Nephron progenitor cell (in vitro differentiated cells): ENCODE data around the gene COA7.

Source experiments
- DNase-seq: peaks from one replicate; pipeline ENCODE4 v3.0.0; 2021
- H3K27ac Mint-ChIP-seq: 2 replicates; pipeline ENCODE4 v1.8.0; 2021; ENCODE audit warnings: mild to moderate bottlenecking, moderate library complexity, mixed read lengths
- H3K27me3 Mint-ChIP-seq: 2 replicates; pipeline ENCODE4 v1.8.0; 2021; ENCODE audit warnings: mild to moderate bottlenecking, low read depth, mixed read lengths; ENCODE audit not compliant: poor library complexity
- H3K36me3 Mint-ChIP-seq: 2 replicates; pipeline ENCODE4 v1.8.0; 2021; ENCODE audit warnings: low read depth, mixed read lengths
- H3K4me1 Mint-ChIP-seq: 2 replicates; pipeline ENCODE4 v1.8.0; 2021; ENCODE audit warnings: mixed read lengths
- H3K4me3 Mint-ChIP-seq: 2 replicates; pipeline ENCODE4 v1.8.0; 2021; ENCODE audit warnings: mild to moderate bottlenecking, moderate library complexity, mixed read lengths
- H3K9me3 Mint-ChIP-seq: 2 replicates; pipeline ENCODE4 v1.8.0; 2021; ENCODE audit warnings: mild to moderate bottlenecking, moderate library complexity, mixed read lengths
- CTCF ChIP-seq: fragments of 200-600 bp; sonication (generic); IDR thresholded peaks from 2 replicates; pipeline ENCODE4 v1.5.0; 2021; ENCODE audit warnings: antibody characterized with exemption

The COA7 gene

GRCh38 chr1:52677076-52677806, 20.9 kb downstream of the COA7 start:
- no peak for TF ChIP-seq CTCF
- Mint-ChIP-seq H3K4me1 (peaks cover 23% of the 10 kb centered on the region), H3K27me3 (peaks cover 3% of the 10 kb centered on the region), H3K9me3 (no peaks in the 10 kb centered on the region), H3K36me3 (no peaks in the 10 kb centered on the region), H3K27ac (no peak overlapping the region), H3K4me3 (no peak overlapping the region)
- DNase-seq: no peak

- H3K36me3 Mint-ChIP-seq: no peaks in the 10 kb centered on the region
- peaks cover 23% of the 10 kb centered on the region for H3K4me1 Mint-ChIP-seq
- H3K9me3 Mint-ChIP-seq: no peaks in the 10 kb centered on the region
- no peak overlapping the region for H3K4me3 Mint-ChIP-seq
- H3K27me3 Mint-ChIP-seq: peaks cover 3% of the 10 kb centered on the region
- no peak overlapping the region for H3K27ac Mint-ChIP-seq
- no peak for DNase-seq
- no peak for TF ChIP-seq CTCF
Observed at GRCh38 chr1:52676249-52676903, 21.8 kb downstream of the COA7 start.

GRCh38 chr1:52674497-52675384, 23.4 kb downstream of the COA7 start:
- H3K4me1 Mint-ChIP-seq: peaks cover 22% of the 10 kb centered on the region
- no peaks in the 10 kb centered on the region for H3K36me3 Mint-ChIP-seq
- TF ChIP-seq CTCF: no peak
- DNase-seq: no peak
- peak overlapping the region; percentile 94 for H3K27ac Mint-ChIP-seq
- no peaks in the 10 kb centered on the region for H3K9me3 Mint-ChIP-seq
- no peak overlapping the region for H3K4me3 Mint-ChIP-seq
- no peaks in the 10 kb centered on the region for H3K27me3 Mint-ChIP-seq

GRCh38 chr1:52673513-52673912, 24.6 kb downstream of the COA7 start:
- no peaks in the 10 kb centered on the region for H3K36me3 Mint-ChIP-seq
- H3K4me3 Mint-ChIP-seq: no peak overlapping the region
- no peak for DNase-seq
- peaks cover 16% of the 10 kb centered on the region for H3K4me1 Mint-ChIP-seq
- no peak overlapping the region for H3K27ac Mint-ChIP-seq
- no peaks in the 10 kb centered on the region for H3K9me3 Mint-ChIP-seq
- H3K27me3 Mint-ChIP-seq: no peaks in the 10 kb centered on the region
- no peak for TF ChIP-seq CTCF

- peaks cover 16% of the 10 kb centered on the region for H3K4me1 Mint-ChIP-seq
- no peak for TF ChIP-seq CTCF
Observed at GRCh38 chr1:52672946-52673345, 25.2 kb downstream of the COA7 start.

More at GRCh38 chr1:52672946-52673345, 25.2 kb downstream of the COA7 start:
- Mint-ChIP-seq H3K27ac (no peak overlapping the region), H3K27me3 (no peaks in the 10 kb centered on the region), H3K9me3 (no peaks in the 10 kb centered on the region), H3K4me3 (no peak overlapping the region), H3K36me3 (no peaks in the 10 kb centered on the region)
- no peak for DNase-seq
